H9 (cell line): ENCODE data around the gene RIPPLY2. TPM values are rescaled to one million over a fixed set of nuclear protein-coding genes. Genes with fewer than 3 reads are reported as not detected.

Source experiments
- DNase-seq: peaks from one replicate; pipeline ENCODE4 v3.0.0-alpha.2; 2017
- H2AFZ ChIP-seq: one replicate; pipeline ENCODE4 v1.6.1; 2013; ENCODE audit warnings: mild to moderate bottlenecking, low read length, control low read depth, moderate library complexity
- H2AK5ac ChIP-seq: 2 replicates; pipeline ENCODE4 v1.6.1; 2013; ENCODE audit warnings: low read length, control low read depth, mixed read lengths; ENCODE audit not compliant: insufficient read length
- H2BK120ac ChIP-seq: one replicate; pipeline ENCODE4 v1.6.1; 2013; ENCODE audit warnings: low read depth, mild to moderate bottlenecking, low read length, control low read depth, inconsistent platforms; ENCODE audit not compliant: poor library complexity, severe bottlenecking
- H2BK12ac ChIP-seq: 2 replicates; pipeline ENCODE4 v1.6.1; 2013; ENCODE audit warnings: low read length, control low read depth, mixed read lengths, low read depth; ENCODE audit not compliant: insufficient read length
- H2BK15ac ChIP-seq: 2 replicates; pipeline ENCODE4 v1.6.1; 2013; ENCODE audit warnings: low read depth, low read length, control low read depth
- H2BK20ac ChIP-seq: one replicate; pipeline ENCODE4 v1.6.1; 2013; ENCODE audit warnings: low read depth, mild to moderate bottlenecking, low read length, control low read depth, inconsistent platforms; ENCODE audit not compliant: poor library complexity, severe bottlenecking
- H2BK5ac ChIP-seq: 2 replicates; pipeline ENCODE4 v1.6.1; 2013; ENCODE audit warnings: low read length, control low read depth, mixed read lengths; ENCODE audit not compliant: insufficient read length
- H3K14ac ChIP-seq: 2 replicates; pipeline ENCODE4 v1.6.1; 2013; ENCODE audit warnings: low read length, control low read depth; ENCODE audit not compliant: insufficient read depth
- H3K18ac ChIP-seq: 2 replicates; pipeline ENCODE4 v1.6.1; 2013; ENCODE audit warnings: low read depth, mild to moderate bottlenecking, mixed read lengths, low read length, control low read depth; ENCODE audit not compliant: insufficient read length
- H3K23ac ChIP-seq: 2 replicates; pipeline ENCODE4 v1.6.1; 2013; ENCODE audit warnings: low read length, control low read depth, mixed read lengths, low read depth; ENCODE audit not compliant: insufficient read length
- H3K23me2 ChIP-seq: 2 replicates; pipeline ENCODE4 v1.6.1; 2013; ENCODE audit warnings: low read depth, mild to moderate bottlenecking, mixed read lengths, low read length, control low read depth; ENCODE audit not compliant: insufficient read length, poor library complexity, severe bottlenecking
- H3K27ac ChIP-seq: 2 replicates; pipeline ENCODE4 v1.5.1; 2013; ENCODE audit warnings: low read length, control low read depth, mixed read lengths, low read depth; ENCODE audit not compliant: insufficient read length
- H3K27me3 ChIP-seq: 2 replicates; pipeline ENCODE4 v1.6.1; 2013; ENCODE audit warnings: low read length, control low read depth, inconsistent platforms; ENCODE audit not compliant: insufficient read depth
- H3K4ac ChIP-seq: 2 replicates; pipeline ENCODE4 v1.6.1; 2013; ENCODE audit warnings: low read depth, mild to moderate bottlenecking, control low read depth, inconsistent platforms, low read length, moderate library complexity
- H3K4me1 ChIP-seq: 2 replicates; pipeline ENCODE4 v1.6.1; 2013; ENCODE audit warnings: low read length, control low read depth, inconsistent platforms; ENCODE audit not compliant: insufficient read depth
- H3K4me2 ChIP-seq: 2 replicates; pipeline ENCODE4 v1.6.1; 2013; ENCODE audit warnings: low read length, control low read depth, mixed read lengths; ENCODE audit not compliant: insufficient read length, insufficient read depth
- H3K56ac ChIP-seq: 2 replicates; pipeline ENCODE4 v1.6.1; 2013; ENCODE audit warnings: low read depth, mild to moderate bottlenecking, mixed read lengths, low read length, control low read depth; ENCODE audit not compliant: insufficient read length
- H3K79me1 ChIP-seq: 2 replicates; pipeline ENCODE4 v1.6.1; 2013; ENCODE audit warnings: low read depth, mild to moderate bottlenecking, moderate library complexity, low read length, control low read depth, inconsistent platforms; ENCODE audit not compliant: insufficient read depth, poor library complexity, severe bottlenecking
- H3K79me2 ChIP-seq: 2 replicates; pipeline ENCODE4 v1.6.1; 2013; ENCODE audit warnings: low read length, control low read depth, inconsistent platforms; ENCODE audit not compliant: insufficient read depth
- H3K9ac ChIP-seq: 2 replicates; pipeline ENCODE4 v1.6.1; 2013; ENCODE audit warnings: low read length, control low read depth, mixed read lengths; ENCODE audit not compliant: insufficient read length; ENCODE audit errors: extremely low read depth
- H3K9me3 ChIP-seq: one replicate; pipeline ENCODE4 v1.6.1; 2013; ENCODE audit warnings: low read depth, low read length, inconsistent platforms; ENCODE audit not compliant: control insufficient read depth
- H3T11ph ChIP-seq: one replicate; pipeline ENCODE4 v1.6.1; 2013; ENCODE audit warnings: mild to moderate bottlenecking, low read length, control low read depth, inconsistent platforms
- H4K20me1 ChIP-seq: one replicate; pipeline ENCODE4 v1.6.1; 2013; ENCODE audit not compliant: control insufficient read depth, insufficient read length, insufficient read depth
- H4K5ac ChIP-seq: 2 replicates; pipeline ENCODE4 v1.6.1; 2013; ENCODE audit warnings: low read depth, mild to moderate bottlenecking, mixed read lengths, low read length, control low read depth; ENCODE audit not compliant: insufficient read length
- H4K8ac ChIP-seq: replicated peaks from 2 replicates; pipeline ENCODE4 v1.6.1; 2013; ENCODE audit warnings: low read length, control low read depth, mixed read lengths, low read depth; ENCODE audit not compliant: insufficient read length
- H4K91ac ChIP-seq: 2 replicates; pipeline ENCODE4 v1.6.1; 2013; ENCODE audit warnings: low read depth, mild to moderate bottlenecking, moderate library complexity, mixed read lengths, low read length, control low read depth; ENCODE audit not compliant: insufficient read length
- H3K27ac Mint-ChIP-seq, 3 experiments: 2 replicates in 2 of 3; 3 replicates in 1 of 3; pipeline ENCODE4 v1.8.0; 2020 to 2021; ENCODE audit warnings: mixed read lengths in 3 of 3, mild to moderate bottlenecking in 1 of 3, moderate library complexity in 1 of 3
- H3K27me3 Mint-ChIP-seq: 2 replicates; pipeline ENCODE4 v1.8.0; 2021; ENCODE audit warnings: low read depth, mild to moderate bottlenecking, moderate library complexity, mixed read lengths
- H3K36me3 Mint-ChIP-seq, 3 experiments: 2 replicates in 2 of 3; 3 replicates in 1 of 3; pipeline ENCODE4 v1.8.0; 2020 to 2021; ENCODE audit warnings: low read depth in 3 of 3, mixed read lengths in 3 of 3; ENCODE audit not compliant: insufficient read depth in 1 of 3
- H3K4me1 Mint-ChIP-seq, 2 experiments: 2 replicates each; pipeline ENCODE4 v1.8.0; 2020; ENCODE audit warnings: mixed read lengths in 2 of 2
- H3K4me3 Mint-ChIP-seq, 2 experiments: 2 replicates in 1 of 2; 3 replicates in 1 of 2; pipeline ENCODE4 v1.8.0; 2020 to 2021; ENCODE audit warnings: mild to moderate bottlenecking in 2 of 2, mixed read lengths in 2 of 2, moderate library complexity in 1 of 2
- H3K9me3 Mint-ChIP-seq, 2 experiments: 2 replicates in 1 of 2; 3 replicates in 1 of 2; pipeline ENCODE4 v1.8.0; 2020; ENCODE audit warnings: mild to moderate bottlenecking in 2 of 2, mixed read lengths in 2 of 2, moderate library complexity in 1 of 2
- CTCF ChIP-seq: fragments of 200-600 bp; sonication (generic); conservative IDR thresholded peaks from 3 replicates; pipeline ENCODE4 v1.8.0; 2021; ENCODE audit warnings: antibody characterized with exemption, mild to moderate bottlenecking
- WGBS: extraction: QIAGEN DNeasy Blood & Tissue Kit; methylation state at CpG from one replicate; pipeline ENCODE4 v1.1.7; 2013; ENCODE audit warnings: missing lambda C conversion rate, low lambda C conversion rate, mixed read lengths; ENCODE audit not compliant: insufficient read length; ENCODE audit errors: extremely low coverage; 5-methylcytosine and 5-hydroxymethylcytosine counted together
- total RNA-seq: library from RNA; stranded (reverse); gene quantifications from 2 replicates; pipeline ENCODE4 v1.2.1, GENCODE V29; 2021

Gene RIPPLY2
- total RNA-seq, 1 experiment from 2014 or later: 0.90 TPM

- Histone ChIP-seq H3K27ac (no peak overlapping the region), H3K23ac (no peak overlapping the region), H3K9me3 (no peaks in the 10 kb centered on the region), H2BK5ac (no peak overlapping the region), H3K79me1 (no peaks in the 10 kb centered on the region), H3K23me2 (no peaks in the 10 kb centered on the region), H4K8ac (no peak overlapping the region), H4K91ac (no peak overlapping the region), H3K9ac (no peak overlapping the region), H4K20me1 (no peaks in the 10 kb centered on the region), H3K56ac (no peak overlapping the region), H3K4me1 (no peaks in the 10 kb centered on the region), H3K79me2 (no peaks in the 10 kb centered on the region), H2AK5ac (no peak overlapping the region), H3K4ac (no peak overlapping the region), H2BK120ac (no peak overlapping the region), H2BK12ac (no peak overlapping the region), H2BK15ac (no peak overlapping the region), H2BK20ac (no peak overlapping the region), H3K4me2 (no peak overlapping the region), H3K14ac (no peak overlapping the region), H3T11ph (no peak overlapping the region), H4K5ac (no peak overlapping the region), H2AFZ (no peak overlapping the region), H3K27me3 (no peaks in the 10 kb centered on the region), H3K18ac (no peak overlapping the region)
- DNase-seq: no peak
- Mint-ChIP-seq H3K27me3 (peaks cover 4% of the 10 kb centered on the region; the same call in 1 of the 2 replicates), H3K9me3 (peaks cover 11 to 12% of the 10 kb centered on the region in 2 experiments), H3K4me1 (peaks cover 0 to 8% of the 10 kb centered on the region in 2 experiments; a peak in 2 of 4 replicates), H3K4me3 (no peak overlapping the region), H3K27ac (no peak overlapping the region), H3K36me3 (peaks cover 2 to 11% (median 3%) of the 10 kb centered on the region in 3 experiments; a peak in 4 of 7 replicates)
- no peak for TF ChIP-seq CTCF
- WGBS: no CpG with 5 or more reads among the region's 3 CpGs
Observed at GRCh38 chr6:83844170-83844569, 9.0 kb upstream of the RIPPLY2 start.
